HG03571 (cell line): ENCODE data around the gene THSD7B.

ENCODE experiments used
- ATAC-seq: cut with Tn5 transposase; IDR thresholded peaks from one replicate; pipeline ENCODE4 v1.9.1; 2021; ENCODE audit not compliant: unreplicated experiment

The THSD7B gene

GRCh38 chr2:136798766-136799165 is 33.4 kb downstream of the THSD7B start:
- no peak for ATAC-seq

GRCh38 chr2:136801661-136802060 is 36.3 kb downstream of the THSD7B start:
- no peak for ATAC-seq

GRCh38 chr2:136809998-136810397 is 44.7 kb downstream of the THSD7B start:
- no peak for ATAC-seq

GRCh38 chr2:136818839-136819238 is 53.5 kb downstream of the THSD7B start:
- no peak for ATAC-seq

- no peak for ATAC-seq
Measured at GRCh38 chr2:136823291-136823690, 57.9 kb downstream of the THSD7B start.

GRCh38 chr2:136828162-136828561 is 62.8 kb downstream of the THSD7B start:
- no peak for ATAC-seq

GRCh38 chr2:136828774-136829173 is 63.4 kb downstream of the THSD7B start:
- no peak for ATAC-seq

- no peak for ATAC-seq
Measured at GRCh38 chr2:136844546-136844945, 79.2 kb downstream of the THSD7B start.

GRCh38 chr2:136858656-136859055 is 93.3 kb downstream of the THSD7B start:
- no peak for ATAC-seq

GRCh38 chr2:136860443-136860958 is 95.2 kb downstream of the THSD7B start:
- no peak for ATAC-seq

- ATAC-seq, result no peak
Measured at GRCh38 chr2:136863468-136863867, 98.1 kb downstream of the THSD7B start.

- no peak for ATAC-seq
Measured at GRCh38 chr2:136863874-136864273, 98.5 kb downstream of the THSD7B start.

GRCh38 chr2:136871424-136871823 is 106.1 kb downstream of the THSD7B start:
- no peak for ATAC-seq

- ATAC-seq, result no peak
Measured at GRCh38 chr2:136874258-136874657, 108.9 kb downstream of the THSD7B start.

- no peak for ATAC-seq
Measured at GRCh38 chr2:136891100-136891499, 125.8 kb downstream of the THSD7B start.

GRCh38 chr2:136894007-136894634 is 128.8 kb downstream of the THSD7B start:
- ATAC-seq, result no peak

GRCh38 chr2:136901732-136902131 is 136.4 kb downstream of the THSD7B start:
- ATAC-seq, result no peak

GRCh38 chr2:136905779-136906178 is 140.4 kb downstream of the THSD7B start:
- no peak for ATAC-seq

- no peak for ATAC-seq
Measured at GRCh38 chr2:136909777-136910176, 144.4 kb downstream of the THSD7B start.

GRCh38 chr2:136916131-136916530 is 150.8 kb downstream of the THSD7B start:
- ATAC-seq, result no peak

- no peak for ATAC-seq
Measured at GRCh38 chr2:136917411-136917881, 152.1 kb downstream of the THSD7B start.

- ATAC-seq, result no peak
Measured at GRCh38 chr2:136919682-136920081, 154.3 kb downstream of the THSD7B start.
